Fibroblast of lung (primary cell): ENCODE data around the gene CLEC4E. TPM values are rescaled to one million over a fixed set of nuclear protein-coding genes. Genes with fewer than 3 reads are reported as not detected.
"Not testable (repeated sequence)": the region's sequence is repeated elsewhere in the genome, so short reads cannot be mapped to it uniquely, and the experiment has no call there.

Source experiments
- DNase-seq, 2 donors: peaks; one replicate each; pipeline versions ENCODE4 v3.0.0 to v3.0.0-alpha.2; 2010; ENCODE audit warnings: low read depth in 2 of 2
- H2AFZ ChIP-seq: 2 replicates; pipeline ENCODE4 v1.5.1; 2012; ENCODE audit warnings: low read length, control low read depth, inconsistent platforms
- H3K27ac ChIP-seq: 2 replicates; pipeline ENCODE4 v1.5.1; 2011; ENCODE audit warnings: low read length, control low read depth; ENCODE audit not compliant: insufficient read depth
- H3K27me3 ChIP-seq: 2 replicates; pipeline ENCODE4 v1.5.1; 2011; ENCODE audit warnings: mild to moderate bottlenecking, low read length; ENCODE audit not compliant: control insufficient read depth, insufficient read depth
- H3K36me3 ChIP-seq: 2 replicates; pipeline ENCODE4 v1.5.1; 2011; ENCODE audit warnings: low read length; ENCODE audit not compliant: control insufficient read depth, insufficient read depth
- H3K4me1 ChIP-seq: 2 replicates; pipeline ENCODE4 v1.5.1; 2011; ENCODE audit warnings: low read length; ENCODE audit not compliant: control insufficient read depth, insufficient read depth; ENCODE audit errors: extremely low read depth
- H3K4me2 ChIP-seq: 2 replicates; pipeline ENCODE4 v1.5.1; 2011; ENCODE audit warnings: low read length, control low read depth; ENCODE audit not compliant: insufficient read depth; ENCODE audit errors: extremely low read depth
- H3K4me3 ChIP-seq, 4 experiments: fragments of 200-600 bp in 1 of 4; sonication (generic) in 1 of 4; replicated peaks in 1 of 4; 2 replicates each; pipeline ENCODE4 v1.5.1; 2011 to 2016; ENCODE audit warnings: low read length in 4 of 4, low read depth in 3 of 4, mild to moderate bottlenecking in 3 of 4, control low read depth in 2 of 4, inconsistent platforms in 1 of 4, mixed read lengths in 1 of 4; ENCODE audit not compliant: insufficient read depth in 1 of 4; ENCODE audit errors: control extremely low read depth in 1 of 4
- H3K79me2 ChIP-seq: 2 replicates; pipeline ENCODE4 v1.5.1; 2012; ENCODE audit warnings: mild to moderate bottlenecking, low read length, inconsistent platforms; ENCODE audit not compliant: control insufficient read depth, insufficient read depth
- H3K9ac ChIP-seq: 2 replicates; pipeline ENCODE4 v1.5.1; 2011; ENCODE audit warnings: mild to moderate bottlenecking, low read length, control low read depth; ENCODE audit not compliant: insufficient read depth
- H3K9me3 ChIP-seq: 2 replicates; pipeline ENCODE4 v1.5.1; 2012; ENCODE audit warnings: low read depth, low read length; ENCODE audit not compliant: control insufficient read depth, insufficient read depth
- H4K20me1 ChIP-seq: 2 replicates; pipeline ENCODE4 v1.5.1; 2011; ENCODE audit warnings: low read length; ENCODE audit not compliant: control insufficient read depth, insufficient read depth; ENCODE audit errors: extremely low read depth
- CTCF ChIP-seq, 2 donors: IDR thresholded peaks in 1 of 2; conservative IDR thresholded peaks in 1 of 2; 1 replicate in 1 of 2; 2 replicates in 1 of 2; pipeline ENCODE4 v1.5.1; 2011 to 2012; ENCODE audit warnings: low read length in 2 of 2, control low read depth in 1 of 2, inconsistent platforms in 1 of 2, low read depth in 1 of 2, mild to moderate bottlenecking in 1 of 2
- EZH2 ChIP-seq: IDR thresholded peaks from 2 replicates; pipeline ENCODE4 v1.5.1; 2012; ENCODE audit warnings: low read length, control low read depth, mild to moderate bottlenecking; ENCODE audit errors: missing control alignments
- polyA plus RNA-seq, 2 donors: library from polyadenylated mRNA; depleted of rRNA in 1 of 2; stranded (reverse) in 1 of 2; unstranded in 1 of 2; fragments of >200 nt; gene quantifications; 2 replicates each; pipeline ENCODE4 v1.2.1, GENCODE V29; 2011 to 2012; ENCODE audit warnings: missing spikeins in 1 of 2
- total RNA-seq: library from RNA; depleted of rRNA; stranded (reverse); fragments of >200 nt; gene quantifications from 2 replicates; pipeline ENCODE4 v1.2.1, GENCODE V29; 2014

Gene CLEC4E
- total and polyA plus RNA-seq, 2 donors (not counting 1 experiment from before 2014, with no cell fraction given), result not detected

- Histone ChIP-seq H3K27ac (no peak overlapping the region), H3K4me2 (no peak overlapping the region)
- TF ChIP-seq EZH2 (no peak), CTCF (conservative IDR thresholded peaks at IDR 0.05 in 1 of 2, IDR thresholded peaks at IDR 0.05 in 1 of 2; ENCODE audit: low read depth in 1 of 2, low read length in 2 of 2) (no peak)
Observed at GRCh38 chr12:8566525-8566924, 25.8 kb upstream of the CLEC4E start.

GRCh38 chr12:8566052-8566451 lies 25.3 kb upstream of the CLEC4E start:
- not testable (repeated sequence) for H3K4me2 ChIP-seq, H3K4me1 ChIP-seq, H3K79me2 ChIP-seq, H3K36me3 ChIP-seq, H3K27me3 ChIP-seq, H4K20me1 ChIP-seq, H3K9me3 ChIP-seq, H3K9ac ChIP-seq, H2AFZ ChIP-seq, H3K27ac ChIP-seq, DNase-seq, H3K4me3 ChIP-seq

More at GRCh38 chr12:8566525-8566924, 25.8 kb upstream of the CLEC4E start:
- no peaks in the 10 kb centered on the region for H3K27me3 ChIP-seq
- no peak for DNase-seq
- H3K36me3 ChIP-seq, result no peaks in the 10 kb centered on the region
- H2AFZ ChIP-seq, result no peak overlapping the region
- no peak overlapping the region for H3K4me3 ChIP-seq
- no peak overlapping the region for H3K9ac ChIP-seq
- H3K9me3 ChIP-seq, result no peaks in the 10 kb centered on the region
- no peaks in the 10 kb centered on the region for H4K20me1 ChIP-seq
- H3K4me1 ChIP-seq, result no peaks in the 10 kb centered on the region
- H3K79me2 ChIP-seq, result no peaks in the 10 kb centered on the region

- H3K27ac ChIP-seq, result no peak overlapping the region
- H3K4me2 ChIP-seq, result no peak overlapping the region
- no peaks in the 10 kb centered on the region for H3K4me1 ChIP-seq
- TF ChIP-seq EZH2 (no peak), CTCF (conservative IDR thresholded peaks at IDR 0.05 in 1 of 2, IDR thresholded peaks at IDR 0.05 in 1 of 2; ENCODE audit: low read depth in 1 of 2, low read length in 2 of 2) (no peak)
- H3K4me3 ChIP-seq, result no peak overlapping the region
- no peaks in the 10 kb centered on the region for H4K20me1 ChIP-seq
- H3K9ac ChIP-seq, result no peak overlapping the region
- no peaks in the 10 kb centered on the region for H3K36me3 ChIP-seq
- no peak for DNase-seq
- H3K27me3 ChIP-seq, result no peaks in the 10 kb centered on the region
- no peaks in the 10 kb centered on the region for H3K9me3 ChIP-seq
- H3K79me2 ChIP-seq, result no peaks in the 10 kb centered on the region
- no peak overlapping the region for H2AFZ ChIP-seq
Observed at GRCh38 chr12:8564656-8565055, 24.0 kb upstream of the CLEC4E start.

- H2AFZ ChIP-seq, result no peak overlapping the region
- H3K27me3 ChIP-seq, result no peaks in the 10 kb centered on the region
- TF ChIP-seq CTCF (conservative IDR thresholded peaks at IDR 0.05 in 1 of 2, IDR thresholded peaks at IDR 0.05 in 1 of 2; ENCODE audit: low read depth in 1 of 2, low read length in 2 of 2), result no peak
- no peak for TF ChIP-seq EZH2
- no peak overlapping the region for H3K9ac ChIP-seq
- H3K4me3 ChIP-seq, result no peak overlapping the region
- DNase-seq, result no peak
- no peaks in the 10 kb centered on the region for H3K4me1 ChIP-seq
- no peak overlapping the region for H3K4me2 ChIP-seq
- H3K27ac ChIP-seq, result no peak overlapping the region
- no peaks in the 10 kb centered on the region for H3K9me3 ChIP-seq
- H3K36me3 ChIP-seq, result no peaks in the 10 kb centered on the region
- no peaks in the 10 kb centered on the region for H4K20me1 ChIP-seq
- H3K79me2 ChIP-seq, result no peaks in the 10 kb centered on the region
Observed at GRCh38 chr12:8563356-8563755, 22.7 kb upstream of the CLEC4E start.
